H1 (cell line): ENCODE measurements around the gene DCAF4. TPM values are rescaled to one million over a fixed set of nuclear protein-coding genes. Genes with fewer than 3 reads are reported as not detected.

Experiments
- HDAC6 ChIP-seq: IDR thresholded peaks from one replicate; pipeline ENCODE4 v1.7.1; 2012; ENCODE audit warnings: low read depth, mild to moderate bottlenecking, inconsistent platforms, low read length, moderate library complexity
- polyA plus RNA-seq, 7 experiments: library from polyadenylated mRNA; depleted of rRNA in 3 of 7; stranded (reverse) in 5 of 7; unstranded in 2 of 7; fragments of >200 nt in 5 of 7; fragments of 200-250 nt in 2 of 7; gene quantifications; 1 replicate in 5 of 7; 2 replicates in 1 of 7; 4 replicates in 1 of 7; pipeline versions ENCODE4 v1.2.1 to v1.2.3, GENCODE V29; 2011 to 2013; ENCODE audit warnings: missing spikeins in 2 of 7, mixed read lengths in 2 of 7
- total RNA-seq: library from RNA; stranded (reverse); fragmentation: NEBNext Ultra II Directional; extraction: Animal tissue kit (Norgen Biotek cat#: 25700); gene quantifications from 2 replicates; pipeline ENCODE4 v1.2.1, GENCODE V29; 2021
- TF ChIP-seq, protein P1 (sequence below): fragments of 300-600 bp; sonication (generic); IDR thresholded peaks from 2 replicates; pipeline ENCODE4 v1.7.1; 2012; ENCODE audit warnings: low read length, moderate library complexity, mild to moderate bottlenecking, inconsistent platforms; ENCODE audit not compliant: insufficient replicate concordance

DCAF4 gene
- total and polyA plus RNA-seq, 2 of the 8 experiments (the other 6 are each of a cell fraction or from before 2014, with no cell fraction given): 17.0 to 21.1 TPM

DNA sequence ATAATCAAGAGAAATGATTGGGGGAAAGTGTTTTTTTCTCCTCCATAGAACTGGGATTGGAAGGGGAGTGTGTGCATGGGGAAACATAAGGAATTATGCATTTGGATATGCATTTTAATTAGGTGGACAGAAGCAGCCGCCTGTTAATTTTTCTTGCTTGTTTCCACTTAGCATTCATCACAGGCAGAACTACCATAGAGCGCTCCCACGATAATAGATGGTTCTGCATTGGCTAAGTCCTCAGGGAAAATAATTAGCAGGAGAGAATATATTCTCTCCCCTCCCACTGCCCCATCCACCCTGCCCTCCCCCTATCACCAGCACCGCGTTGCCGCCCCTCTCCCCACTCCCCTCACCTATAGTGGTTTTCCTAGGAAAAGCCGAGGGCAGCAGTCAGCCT, 43.8 kb upstream of the DCAF4 start (continued):
- TF ChIP-seq, protein P1, sequence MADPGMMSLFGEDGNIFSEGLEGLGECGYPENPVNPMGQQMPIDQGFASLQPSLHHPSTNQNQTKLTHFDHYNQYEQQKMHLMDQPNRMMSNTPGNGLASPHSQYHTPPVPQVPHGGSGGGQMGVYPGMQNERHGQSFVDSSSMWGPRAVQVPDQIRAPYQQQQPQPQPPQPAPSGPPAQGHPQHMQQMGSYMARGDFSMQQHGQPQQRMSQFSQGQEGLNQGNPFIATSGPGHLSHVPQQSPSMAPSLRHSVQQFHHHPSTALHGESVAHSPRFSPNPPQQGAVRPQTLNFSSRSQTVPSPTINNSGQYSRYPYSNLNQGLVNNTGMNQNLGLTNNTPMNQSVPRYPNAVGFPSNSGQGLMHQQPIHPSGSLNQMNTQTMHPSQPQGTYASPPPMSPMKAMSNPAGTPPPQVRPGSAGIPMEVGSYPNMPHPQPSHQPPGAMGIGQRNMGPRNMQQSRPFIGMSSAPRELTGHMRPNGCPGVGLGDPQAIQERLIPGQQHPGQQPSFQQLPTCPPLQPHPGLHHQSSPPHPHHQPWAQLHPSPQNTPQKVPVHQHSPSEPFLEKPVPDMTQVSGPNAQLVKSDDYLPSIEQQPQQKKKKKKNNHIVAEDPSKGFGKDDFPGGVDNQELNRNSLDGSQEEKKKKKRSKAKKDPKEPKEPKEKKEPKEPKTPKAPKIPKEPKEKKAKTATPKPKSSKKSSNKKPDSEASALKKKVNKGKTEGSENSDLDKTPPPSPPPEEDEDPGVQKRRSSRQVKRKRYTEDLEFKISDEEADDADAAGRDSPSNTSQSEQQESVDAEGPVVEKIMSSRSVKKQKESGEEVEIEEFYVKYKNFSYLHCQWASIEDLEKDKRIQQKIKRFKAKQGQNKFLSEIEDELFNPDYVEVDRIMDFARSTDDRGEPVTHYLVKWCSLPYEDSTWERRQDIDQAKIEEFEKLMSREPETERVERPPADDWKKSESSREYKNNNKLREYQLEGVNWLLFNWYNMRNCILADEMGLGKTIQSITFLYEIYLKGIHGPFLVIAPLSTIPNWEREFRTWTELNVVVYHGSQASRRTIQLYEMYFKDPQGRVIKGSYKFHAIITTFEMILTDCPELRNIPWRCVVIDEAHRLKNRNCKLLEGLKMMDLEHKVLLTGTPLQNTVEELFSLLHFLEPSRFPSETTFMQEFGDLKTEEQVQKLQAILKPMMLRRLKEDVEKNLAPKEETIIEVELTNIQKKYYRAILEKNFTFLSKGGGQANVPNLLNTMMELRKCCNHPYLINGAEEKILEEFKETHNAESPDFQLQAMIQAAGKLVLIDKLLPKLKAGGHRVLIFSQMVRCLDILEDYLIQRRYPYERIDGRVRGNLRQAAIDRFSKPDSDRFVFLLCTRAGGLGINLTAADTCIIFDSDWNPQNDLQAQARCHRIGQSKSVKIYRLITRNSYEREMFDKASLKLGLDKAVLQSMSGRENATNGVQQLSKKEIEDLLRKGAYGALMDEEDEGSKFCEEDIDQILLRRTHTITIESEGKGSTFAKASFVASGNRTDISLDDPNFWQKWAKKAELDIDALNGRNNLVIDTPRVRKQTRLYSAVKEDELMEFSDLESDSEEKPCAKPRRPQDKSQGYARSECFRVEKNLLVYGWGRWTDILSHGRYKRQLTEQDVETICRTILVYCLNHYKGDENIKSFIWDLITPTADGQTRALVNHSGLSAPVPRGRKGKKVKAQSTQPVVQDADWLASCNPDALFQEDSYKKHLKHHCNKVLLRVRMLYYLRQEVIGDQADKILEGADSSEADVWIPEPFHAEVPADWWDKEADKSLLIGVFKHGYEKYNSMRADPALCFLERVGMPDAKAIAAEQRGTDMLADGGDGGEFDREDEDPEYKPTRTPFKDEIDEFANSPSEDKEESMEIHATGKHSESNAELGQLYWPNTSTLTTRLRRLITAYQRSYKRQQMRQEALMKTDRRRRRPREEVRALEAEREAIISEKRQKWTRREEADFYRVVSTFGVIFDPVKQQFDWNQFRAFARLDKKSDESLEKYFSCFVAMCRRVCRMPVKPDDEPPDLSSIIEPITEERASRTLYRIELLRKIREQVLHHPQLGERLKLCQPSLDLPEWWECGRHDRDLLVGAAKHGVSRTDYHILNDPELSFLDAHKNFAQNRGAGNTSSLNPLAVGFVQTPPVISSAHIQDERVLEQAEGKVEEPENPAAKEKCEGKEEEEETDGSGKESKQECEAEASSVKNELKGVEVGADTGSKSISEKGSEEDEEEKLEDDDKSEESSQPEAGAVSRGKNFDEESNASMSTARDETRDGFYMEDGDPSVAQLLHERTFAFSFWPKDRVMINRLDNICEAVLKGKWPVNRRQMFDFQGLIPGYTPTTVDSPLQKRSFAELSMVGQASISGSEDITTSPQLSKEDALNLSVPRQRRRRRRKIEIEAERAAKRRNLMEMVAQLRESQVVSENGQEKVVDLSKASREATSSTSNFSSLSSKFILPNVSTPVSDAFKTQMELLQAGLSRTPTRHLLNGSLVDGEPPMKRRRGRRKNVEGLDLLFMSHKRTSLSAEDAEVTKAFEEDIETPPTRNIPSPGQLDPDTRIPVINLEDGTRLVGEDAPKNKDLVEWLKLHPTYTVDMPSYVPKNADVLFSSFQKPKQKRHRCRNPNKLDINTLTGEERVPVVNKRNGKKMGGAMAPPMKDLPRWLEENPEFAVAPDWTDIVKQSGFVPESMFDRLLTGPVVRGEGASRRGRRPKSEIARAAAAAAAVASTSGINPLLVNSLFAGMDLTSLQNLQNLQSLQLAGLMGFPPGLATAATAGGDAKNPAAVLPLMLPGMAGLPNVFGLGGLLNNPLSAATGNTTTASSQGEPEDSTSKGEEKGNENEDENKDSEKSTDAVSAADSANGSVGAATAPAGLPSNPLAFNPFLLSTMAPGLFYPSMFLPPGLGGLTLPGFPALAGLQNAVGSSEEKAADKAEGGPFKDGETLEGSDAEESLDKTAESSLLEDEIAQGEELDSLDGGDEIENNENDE: no peak
- no peak for TF ChIP-seq HDAC6
